Neutrophil (primary cell): ENCODE data around the gene OAF.

Experiments
- H3K27ac ChIP-seq: fragments of 200-600 bp; sonication (generic); 2 replicates; pipeline ENCODE4 v1.5.1; 2016; ENCODE audit warnings: mild to moderate bottlenecking, moderate library complexity
- H3K27me3 ChIP-seq: fragments of 200-600 bp; sonication (generic); 2 replicates; pipeline ENCODE4 v1.6.0; 2016; ENCODE audit warnings: mild to moderate bottlenecking
- H3K36me3 ChIP-seq: fragments of 200-600 bp; sonication (generic); 2 replicates; pipeline ENCODE4 v1.5.1; 2017
- H3K4me1 ChIP-seq, 2 experiments: fragments of 200-600 bp in 1 of 2; sonication (generic) in 1 of 2; 1 replicate in 1 of 2; 2 replicates in 1 of 2; pipeline versions ENCODE4 v1.5.1 to v1.6.1; 2013 to 2016; ENCODE audit warnings: low read depth in 1 of 2, low read length in 1 of 2, mild to moderate bottlenecking in 1 of 2, moderate library complexity in 1 of 2; ENCODE audit not compliant: control insufficient read depth in 1 of 2, insufficient read depth in 1 of 2
- H3K4me3 ChIP-seq, 2 experiments: fragments of 200-600 bp in 1 of 2; sonication (generic) in 1 of 2; 1 replicate in 1 of 2; 2 replicates in 1 of 2; pipeline ENCODE4 v1.5.1; 2013 to 2016; ENCODE audit warnings: low read depth in 1 of 2, low read length in 1 of 2, mild to moderate bottlenecking in 1 of 2, moderate library complexity in 1 of 2
- H3K9me3 ChIP-seq: fragments of 200-600 bp; sonication (generic); 2 replicates; pipeline ENCODE4 v1.5.1; 2016
- CTCF ChIP-seq: fragments of 200-600 bp; sonication (generic); IDR thresholded peaks from 2 replicates; pipeline ENCODE4 v1.5.1; 2016; ENCODE audit warnings: antibody characterized with exemption

Gene OAF

GRCh38 chr11:120210626-120211521, at the start of gene OAF:
Gene OAF, plus strand, starts transcription at chr11:120211032. Its CDS starts 248 bp downstream, at chr11:120211280.
- no peaks in the 10 kb centered on the region for H3K36me3 ChIP-seq
- peaks cover 89% of the 10 kb centered on the region for H3K27me3 ChIP-seq
- no peak within 1 kb of the TSS for H3K27ac ChIP-seq
- no peak for TF ChIP-seq CTCF
- no peaks in the 10 kb centered on the region for H3K9me3 ChIP-seq
- peaks cover 11 to 22% of the 10 kb centered on the region in 2 experiments for H3K4me1 ChIP-seq
- H3K4me3 ChIP-seq = peak within 1 kb of the TSS; percentile 44 to 53

- Histone ChIP-seq H3K4me3 (no peak overlapping the region), H3K4me1 (peaks cover 6 to 7% of the 10 kb centered on the region in 2 experiments)
These were observed 43.2 kb upstream of the OAF start for GRCh38 chr11:120167659-120168058.

GRCh38 chr11:120168108-120168959, 42.5 kb upstream of the OAF start:
- TF ChIP-seq CTCF = no peak
- Histone ChIP-seq H3K9me3 (no peaks in the 10 kb centered on the region), H3K27me3 (peaks cover 100% of the 10 kb centered on the region), H3K4me1 (peaks cover 6 to 7% of the 10 kb centered on the region in 2 experiments), H3K27ac (no peak overlapping the region), H3K36me3 (no peaks in the 10 kb centered on the region), H3K4me3 (peak overlapping the region in 1 of 2 experiments; percentile 18)

More at GRCh38 chr11:120167659-120168058, 43.2 kb upstream of the OAF start:
- Histone ChIP-seq H3K27ac (no peak overlapping the region), H3K27me3 (peaks cover 100% of the 10 kb centered on the region), H3K9me3 (no peaks in the 10 kb centered on the region), H3K36me3 (no peaks in the 10 kb centered on the region)
- no peak for TF ChIP-seq CTCF

- Histone ChIP-seq H3K4me1 (peaks cover 6 to 7% of the 10 kb centered on the region in 2 experiments), H3K9me3 (no peaks in the 10 kb centered on the region), H3K27me3 (peaks cover 100% of the 10 kb centered on the region), H3K36me3 (no peaks in the 10 kb centered on the region), H3K4me3 (peak overlapping the region in 1 of 2 experiments; percentile 18), H3K27ac (no peak overlapping the region)
- peak; percentile 31 for TF ChIP-seq CTCF
These were observed 41.7 kb upstream of the OAF start for GRCh38 chr11:120168960-120169681.
